ENCODE results near the gene ACSM4.
"Not testable (repeated sequence)": the region's sequence is repeated elsewhere in the genome, so short reads cannot be mapped to it uniquely, and the experiment has no call there.

Gene ACSM4

DNA sequence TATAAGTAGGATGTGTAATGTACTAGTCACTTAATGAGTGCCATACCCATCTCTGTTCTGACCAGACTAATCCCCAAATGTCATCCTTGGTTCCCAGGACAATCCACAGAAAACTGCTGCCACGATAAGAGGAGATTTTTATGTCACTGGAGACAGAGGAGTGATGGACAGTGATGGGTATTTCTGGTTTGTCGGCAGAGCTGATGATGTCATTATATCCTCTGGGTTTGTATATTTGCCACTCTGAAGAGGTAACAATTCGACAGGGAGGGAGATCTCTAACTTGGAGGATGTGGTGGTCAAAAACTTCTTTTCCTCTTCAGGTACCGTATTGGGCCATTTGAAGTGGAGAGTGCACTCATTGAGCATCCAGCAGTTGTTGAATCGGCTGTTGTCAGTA lies 20.3 kb downstream of the ACSM4 start:
- H3K4me3 ChIP-seq (ENCODE audit: low read depth, low read length) = no peak overlapping the region
- TF ChIP-seq, protein P1, sequence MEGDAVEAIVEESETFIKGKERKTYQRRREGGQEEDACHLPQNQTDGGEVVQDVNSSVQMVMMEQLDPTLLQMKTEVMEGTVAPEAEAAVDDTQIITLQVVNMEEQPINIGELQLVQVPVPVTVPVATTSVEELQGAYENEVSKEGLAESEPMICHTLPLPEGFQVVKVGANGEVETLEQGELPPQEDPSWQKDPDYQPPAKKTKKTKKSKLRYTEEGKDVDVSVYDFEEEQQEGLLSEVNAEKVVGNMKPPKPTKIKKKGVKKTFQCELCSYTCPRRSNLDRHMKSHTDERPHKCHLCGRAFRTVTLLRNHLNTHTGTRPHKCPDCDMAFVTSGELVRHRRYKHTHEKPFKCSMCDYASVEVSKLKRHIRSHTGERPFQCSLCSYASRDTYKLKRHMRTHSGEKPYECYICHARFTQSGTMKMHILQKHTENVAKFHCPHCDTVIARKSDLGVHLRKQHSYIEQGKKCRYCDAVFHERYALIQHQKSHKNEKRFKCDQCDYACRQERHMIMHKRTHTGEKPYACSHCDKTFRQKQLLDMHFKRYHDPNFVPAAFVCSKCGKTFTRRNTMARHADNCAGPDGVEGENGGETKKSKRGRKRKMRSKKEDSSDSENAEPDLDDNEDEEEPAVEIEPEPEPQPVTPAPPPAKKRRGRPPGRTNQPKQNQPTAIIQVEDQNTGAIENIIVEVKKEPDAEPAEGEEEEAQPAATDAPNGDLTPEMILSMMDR (IDR thresholded peaks at IDR 0.05; ENCODE audit: control insufficient read depth, extremely low read depth, insufficient read depth) = no peak
- no peak for DNase-seq (ENCODE audit: low read depth)

DNA sequence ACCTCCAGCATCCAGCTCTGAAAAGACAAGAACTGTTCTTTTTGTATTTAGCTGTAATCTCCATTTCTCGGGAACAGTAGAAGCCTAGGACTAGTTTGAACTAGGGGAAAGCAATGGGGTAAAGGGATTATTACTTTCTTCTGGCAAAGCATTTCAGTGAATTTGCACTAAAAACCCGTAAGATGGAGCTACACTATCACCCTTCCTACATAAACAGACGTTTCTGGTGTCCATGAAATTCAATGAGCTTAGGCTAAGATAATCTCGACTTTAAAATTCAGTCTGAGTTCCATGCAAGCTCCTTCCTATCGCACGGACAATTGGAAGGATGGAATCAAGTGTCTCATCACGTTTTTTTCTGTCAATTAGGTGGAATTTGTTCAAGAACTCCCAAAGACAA lies 24.0 kb downstream of the ACSM4 start:
- TF ChIP-seq, protein P1 (IDR thresholded peaks at IDR 0.05; ENCODE audit: control insufficient read depth, extremely low read depth, insufficient read depth) = no peak
- DNase-seq (ENCODE audit: low read depth) = no peak
- no peak overlapping the region for H3K4me3 ChIP-seq (ENCODE audit: low read depth, low read length)

DNA sequence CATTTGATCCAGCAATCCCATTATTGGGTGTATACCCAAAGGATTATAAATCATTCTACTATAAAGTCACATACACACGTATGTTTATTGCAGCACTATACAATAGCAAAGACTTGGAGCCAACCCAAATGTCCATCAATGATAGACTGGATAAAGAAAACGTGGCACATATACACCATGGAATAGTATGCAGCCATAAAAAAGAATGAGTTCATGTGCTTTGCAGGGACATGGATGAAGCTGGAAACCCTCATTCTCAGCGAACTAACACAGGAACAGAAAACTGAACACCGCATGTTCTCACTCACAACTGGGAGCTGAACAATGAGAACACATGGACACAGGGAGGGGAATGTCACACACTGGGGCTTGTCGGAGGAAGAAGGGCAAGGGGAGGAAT lies 33.9 kb downstream of the ACSM4 start:
- DNase-seq (ENCODE audit: low read depth); H3K4me3 ChIP-seq (ENCODE audit: low read depth, low read length): not testable (repeated sequence)

DNA sequence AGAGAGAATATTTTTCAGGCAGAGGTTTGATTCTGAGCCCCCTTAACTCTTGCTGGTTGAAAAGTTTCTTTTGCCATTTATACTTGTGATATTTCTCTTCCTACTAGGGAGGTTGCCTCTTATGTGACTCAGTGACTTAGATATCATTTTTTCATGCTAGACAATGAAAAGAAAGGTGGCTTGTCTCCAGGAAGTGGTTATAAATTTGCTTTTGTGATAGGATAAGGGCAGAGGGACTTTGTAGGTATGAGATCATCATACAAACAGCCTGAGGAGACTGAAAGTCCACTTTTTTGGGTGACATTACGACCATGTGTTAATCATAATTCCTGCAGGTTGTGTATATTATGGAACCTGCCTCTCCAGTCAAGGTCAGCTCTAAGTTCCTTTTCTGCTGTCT lies 35.8 kb downstream of the ACSM4 start:
- no peak for DNase-seq (ENCODE audit: low read depth)
- H3K4me3 ChIP-seq (ENCODE audit: low read depth, low read length) = no peak overlapping the region
- TF ChIP-seq, protein P1 (IDR thresholded peaks at IDR 0.05; ENCODE audit: control insufficient read depth, extremely low read depth, insufficient read depth) = no peak

DNA sequence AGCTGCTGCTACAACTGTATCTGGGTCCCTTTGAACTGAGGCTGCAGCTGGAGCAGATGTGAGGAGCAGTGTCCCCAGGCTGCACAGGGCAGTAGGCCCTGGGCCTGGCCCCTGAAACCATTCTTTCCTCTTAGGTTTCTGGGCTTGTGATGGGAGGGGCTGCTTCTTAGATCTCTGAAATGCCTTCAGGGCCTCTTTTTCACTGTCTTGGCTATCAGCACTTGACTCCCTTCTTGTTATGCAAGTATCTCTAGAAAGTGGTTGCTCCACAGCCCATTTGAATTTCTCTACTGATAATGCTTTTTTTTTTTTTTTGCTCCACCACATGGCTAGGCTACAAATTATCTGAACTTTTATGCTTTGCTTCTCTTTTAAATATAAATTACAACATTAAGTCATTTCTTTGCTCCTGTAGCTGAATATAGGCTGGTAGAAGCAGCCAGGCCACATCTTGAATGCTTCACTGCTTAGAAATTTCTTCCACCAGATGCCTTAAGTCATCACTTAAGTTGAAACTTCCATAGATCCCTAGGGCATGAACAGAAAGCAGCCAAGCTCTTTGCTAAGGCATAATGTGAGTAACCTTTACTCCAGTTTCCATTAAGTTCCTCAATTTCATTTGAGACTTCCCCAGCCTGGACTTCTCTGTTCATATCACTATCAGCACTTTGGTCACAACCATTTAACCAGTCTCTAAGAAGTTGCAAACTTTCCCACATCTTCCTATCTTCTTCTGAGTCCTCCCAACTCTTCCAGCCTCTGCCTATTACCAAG lies 41.1 kb downstream of the ACSM4 start:
- no peak for DNase-seq (ENCODE audit: low read depth)
- H3K4me3 ChIP-seq (ENCODE audit: low read depth, low read length) = no peak overlapping the region
- TF ChIP-seq, protein P1 (IDR thresholded peaks at IDR 0.05; ENCODE audit: control insufficient read depth, extremely low read depth, insufficient read depth) = no peak

DNA sequence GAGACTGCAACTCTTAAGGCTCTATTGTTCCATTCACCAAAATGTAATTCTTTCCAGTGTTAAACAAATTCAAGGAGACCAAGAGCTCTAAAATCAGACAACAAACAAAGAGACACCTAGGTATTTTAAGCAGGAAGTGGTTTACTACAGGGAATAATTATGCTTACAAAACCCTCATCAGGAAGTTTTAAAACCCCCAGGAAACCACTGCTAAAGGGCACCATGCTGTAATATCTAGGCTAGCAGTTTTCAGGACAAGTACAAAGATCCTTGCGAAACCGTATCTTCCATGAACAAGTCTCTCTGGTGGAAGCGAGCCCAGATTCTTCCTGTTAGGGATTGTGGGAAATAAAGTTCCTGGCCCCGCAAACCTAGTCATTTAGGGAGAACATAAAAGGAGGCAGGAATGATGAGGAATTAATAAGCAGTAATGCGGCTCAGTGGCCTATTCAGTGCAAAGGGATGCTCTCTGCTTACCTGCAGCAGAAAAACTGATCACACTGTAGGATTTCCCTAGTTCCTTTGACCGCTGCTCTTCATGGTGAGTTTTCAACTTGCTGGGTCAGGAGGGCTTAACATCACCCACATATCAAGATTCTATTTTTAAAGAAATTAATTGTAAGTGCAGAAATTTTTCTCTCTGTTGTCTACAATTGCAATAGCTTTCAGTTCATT lies 42.8 kb downstream of the ACSM4 start:
- TF ChIP-seq, protein P1 (IDR thresholded peaks at IDR 0.05; ENCODE audit: control insufficient read depth, extremely low read depth, insufficient read depth) = no peak
- no peak for DNase-seq (ENCODE audit: low read depth)
- H3K4me3 ChIP-seq (ENCODE audit: low read depth, low read length) = no peak overlapping the region

DNA sequence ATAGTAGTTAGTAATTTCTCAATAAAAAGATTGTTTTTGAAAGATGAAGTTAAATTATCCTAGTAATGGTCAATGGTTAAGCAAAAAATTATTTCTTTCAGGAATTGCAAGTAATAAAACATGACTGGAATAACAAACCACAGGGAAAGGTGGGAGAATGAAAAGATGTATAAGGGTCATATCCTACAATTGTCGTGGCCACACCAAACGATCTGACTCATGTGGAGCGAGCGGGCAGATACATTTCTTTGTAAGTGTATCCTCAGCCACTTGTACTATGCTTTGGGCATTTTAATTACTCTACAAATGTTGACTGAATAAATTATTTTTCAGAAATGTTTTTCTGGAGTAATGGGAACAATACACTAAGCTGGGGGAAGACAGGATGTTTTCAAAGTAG lies 45.5 kb downstream of the ACSM4 start:
- H3K4me3 ChIP-seq (ENCODE audit: low read depth, low read length) = no peak overlapping the region
- no peak for DNase-seq (ENCODE audit: low read depth)
- TF ChIP-seq, protein P1 (IDR thresholded peaks at IDR 0.05; ENCODE audit: control insufficient read depth, extremely low read depth, insufficient read depth) = no peak

Measured in LNCaP clone FGC (cell line).